HUDEP-2 (cell line): ENCODE data around the gene CLMP.
"Not testable (repeated sequence)": the region's sequence is repeated elsewhere in the genome, so short reads cannot be mapped to it uniquely, and the experiment has no call there.

Experiments
- DNase-seq, 76 experiments: peaks; one replicate each; lab custom pipeline; 2025; ENCODE audit not compliant: unreplicated experiment in 76 of 76; lab: John Stamatoyannopoulos, UW

The CLMP gene

DNA sequence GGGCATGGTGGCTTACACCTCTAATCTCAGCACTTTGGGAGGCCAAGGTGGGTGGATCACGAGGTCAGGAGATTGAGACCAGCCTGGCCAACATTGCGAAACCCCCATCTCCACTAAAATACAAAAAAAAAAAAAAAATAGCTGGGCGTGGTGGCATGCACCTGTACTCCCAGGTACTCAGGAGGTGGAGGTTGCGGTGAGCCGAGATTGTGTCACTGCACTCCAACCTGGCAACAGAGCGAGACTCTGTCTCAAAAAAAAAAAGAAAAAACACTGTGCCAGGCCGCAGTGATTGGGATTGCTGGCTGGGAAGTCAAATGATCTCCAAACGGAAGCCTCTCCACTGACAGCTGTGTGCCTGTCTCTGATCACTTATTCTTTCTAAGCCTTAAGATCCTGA, 104.9 kb downstream of the CLMP start:
- not testable (repeated sequence) for DNase-seq

DNA sequence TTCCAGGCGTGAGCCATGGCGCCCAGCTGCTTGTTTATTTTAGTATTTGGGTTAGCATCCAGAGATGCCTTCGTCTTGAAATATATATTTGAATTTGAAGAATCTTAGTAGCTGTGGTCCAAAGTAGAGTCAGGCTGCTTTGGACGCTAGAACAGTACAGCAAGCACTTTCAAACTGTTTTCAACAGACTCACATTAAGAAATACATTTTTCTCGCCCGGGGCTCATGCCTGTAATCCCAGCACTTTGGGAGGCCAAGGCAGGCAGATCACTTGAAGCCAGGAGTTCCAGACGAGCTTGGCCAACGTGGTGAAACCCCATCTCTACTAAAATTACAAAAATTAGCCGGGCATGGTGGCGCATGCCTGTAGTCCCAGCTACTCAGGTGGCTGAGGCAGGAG, 106.2 kb downstream of the CLMP start:
- not testable (repeated sequence) for DNase-seq

DNA sequence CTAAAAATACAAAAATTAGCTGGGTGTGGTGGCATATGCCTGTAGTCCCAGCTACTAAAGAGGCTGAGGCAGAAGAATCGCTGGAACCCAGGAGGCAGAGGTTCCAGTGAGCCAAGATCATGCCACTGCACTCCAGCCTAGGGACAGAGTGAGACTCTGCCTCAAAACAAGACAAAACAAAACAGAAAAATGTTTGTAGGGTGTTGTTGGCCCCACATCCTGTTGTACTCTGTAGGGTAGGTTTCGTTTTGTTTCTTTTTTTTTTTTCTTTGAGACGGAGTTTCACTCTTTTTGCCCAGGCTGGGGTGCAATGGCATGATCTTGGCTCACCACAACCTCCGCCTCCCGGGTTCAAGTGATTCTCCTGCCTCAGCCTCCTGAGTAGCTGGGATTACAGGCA, 107.4 kb downstream of the CLMP start:
- DNase-seq, result not testable (repeated sequence)

DNA sequence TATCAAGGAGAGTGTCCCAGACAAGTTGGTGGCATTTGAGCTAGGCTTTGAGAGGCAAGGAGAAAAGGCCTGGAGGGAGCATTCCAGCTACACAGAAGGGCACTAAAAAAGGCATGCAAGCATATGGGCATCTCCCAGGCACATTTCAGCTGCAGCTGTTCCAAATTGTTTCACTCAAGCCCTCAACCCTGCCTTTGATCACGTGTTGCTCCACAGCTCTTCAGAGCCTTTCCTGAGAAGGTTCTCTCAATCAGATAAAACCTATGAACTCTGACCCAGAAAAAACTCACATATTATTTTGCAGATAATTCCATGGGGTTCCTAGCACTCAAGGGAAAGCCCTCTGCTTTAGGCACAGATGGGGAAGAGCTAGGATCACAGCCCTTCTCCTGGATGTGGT, 108.7 kb downstream of the CLMP start:
- DNase-seq, result no peak

DNA sequence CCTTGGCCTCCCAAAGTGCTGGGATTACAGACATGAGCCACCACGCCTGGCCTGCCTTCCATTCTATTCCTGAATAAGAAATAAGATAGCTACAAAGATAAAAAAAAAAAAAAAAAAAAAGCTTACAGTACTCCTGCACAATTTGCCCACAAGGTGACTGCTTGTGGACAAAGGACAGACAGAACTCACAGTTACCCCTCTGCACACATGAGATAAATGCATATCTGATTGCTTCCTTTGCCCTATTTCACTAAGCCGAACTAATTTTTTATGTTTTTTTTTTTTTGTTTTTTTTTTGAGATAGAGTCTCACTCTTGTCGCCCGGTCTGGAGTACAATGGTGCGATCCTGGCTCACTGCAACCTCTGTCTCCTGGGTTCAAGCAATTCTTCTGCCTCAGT, 109.6 kb downstream of the CLMP start:
- DNase-seq, result peak in 3 of 76 experiments; percentile 1 to 19 (median 8)

DNA sequence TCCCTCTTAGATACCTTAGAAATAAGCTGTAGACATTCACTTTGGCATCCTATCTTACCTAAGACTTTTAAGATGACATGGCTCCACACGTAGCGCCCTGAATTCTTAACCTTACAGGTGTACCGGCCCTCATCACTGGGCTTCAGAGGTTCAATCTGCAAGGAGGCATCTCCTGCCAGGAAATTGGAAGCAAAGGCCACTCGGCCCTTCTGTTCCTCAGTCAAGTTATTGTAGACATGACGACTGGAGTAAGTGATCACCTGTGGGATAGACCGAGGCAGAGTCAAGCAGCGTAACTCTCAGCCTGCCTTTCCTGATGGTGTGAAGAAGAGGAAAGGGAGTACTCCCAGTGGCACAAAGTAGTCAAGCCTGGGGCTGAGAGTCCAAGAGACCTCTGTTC, 110.6 kb downstream of the CLMP start:
- no peak for DNase-seq

DNA sequence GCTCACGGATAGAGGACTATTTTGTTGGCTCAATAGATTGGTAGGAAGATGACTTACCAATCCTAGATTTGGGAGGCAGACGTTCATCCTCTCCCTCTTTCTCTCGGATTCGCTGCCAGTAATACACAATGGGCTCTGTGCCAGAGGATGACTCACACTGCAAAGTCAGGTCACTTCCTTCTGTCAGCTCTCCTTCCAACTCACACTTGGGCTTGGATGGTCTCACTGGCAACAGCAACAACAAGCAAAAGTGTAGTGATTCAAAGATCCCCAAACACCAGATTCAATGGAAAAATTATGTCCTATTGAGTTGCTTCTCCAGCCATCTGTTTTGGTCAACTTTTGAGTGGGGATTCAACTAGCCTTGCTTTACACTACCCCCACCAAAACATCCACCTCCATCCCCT, 111.4 kb downstream of the CLMP start:
- peak in 56 of 76 experiments; percentile 5 to 68 (median 34) for DNase-seq

DNA sequence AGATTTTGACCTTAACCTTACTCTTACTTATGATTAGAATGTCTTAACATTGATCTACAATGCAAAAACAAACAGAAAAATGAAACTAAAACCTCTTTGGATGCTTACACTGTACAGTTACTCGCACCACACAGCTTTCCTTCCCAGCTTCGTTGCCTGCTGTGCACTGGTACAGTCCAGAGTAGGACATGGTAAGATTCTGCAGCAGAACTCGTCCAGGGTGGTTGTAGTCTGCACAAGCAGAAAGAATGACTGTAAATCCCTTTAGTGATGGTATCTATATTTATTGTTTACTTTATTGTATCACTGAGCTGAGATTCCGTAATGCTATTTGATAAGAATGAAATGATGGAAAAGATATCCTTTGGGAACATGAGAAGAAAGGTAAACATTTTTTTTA, 112.1 kb downstream of the CLMP start:
- no peak for DNase-seq

DNA sequence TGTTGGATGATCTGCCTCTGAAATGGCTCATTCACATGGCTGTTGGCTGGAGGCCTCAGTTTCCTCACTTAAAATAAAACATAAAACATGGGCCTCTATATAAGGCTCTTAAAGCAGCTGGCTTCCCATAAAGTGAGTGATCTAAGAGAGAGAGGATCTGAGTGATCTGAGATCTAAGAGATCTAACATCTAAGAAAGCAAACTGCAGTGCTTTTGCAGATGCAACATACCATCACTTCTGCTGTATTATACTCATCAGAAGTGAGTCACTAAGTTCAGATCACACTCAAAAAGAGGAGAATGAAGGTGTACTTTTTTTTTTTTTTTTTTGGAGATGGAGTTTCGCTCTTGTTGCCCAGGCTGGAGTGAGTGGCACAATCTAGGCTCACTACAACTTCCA, 115.0 kb downstream of the CLMP start:
- DNase-seq, result no peak

DNA sequence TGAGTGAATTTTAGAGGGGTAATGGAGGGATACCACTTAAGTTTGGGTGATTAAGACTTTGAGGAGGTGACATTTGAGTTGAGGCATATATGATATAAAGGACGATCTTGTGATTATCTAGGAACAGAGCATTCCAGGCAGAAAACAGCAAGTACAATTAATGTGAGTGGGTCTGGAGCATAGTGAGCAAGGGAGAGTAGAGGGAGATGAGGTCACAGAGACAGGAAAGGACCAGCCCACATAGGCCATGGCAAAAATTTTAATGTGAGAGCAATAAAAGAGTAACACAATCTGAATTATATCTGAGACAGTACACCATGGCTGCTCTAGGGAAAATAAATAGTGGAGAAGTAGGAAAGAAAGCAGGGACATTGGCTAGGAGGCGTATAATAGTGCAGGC, 118.6 kb downstream of the CLMP start:
- no peak for DNase-seq

DNA sequence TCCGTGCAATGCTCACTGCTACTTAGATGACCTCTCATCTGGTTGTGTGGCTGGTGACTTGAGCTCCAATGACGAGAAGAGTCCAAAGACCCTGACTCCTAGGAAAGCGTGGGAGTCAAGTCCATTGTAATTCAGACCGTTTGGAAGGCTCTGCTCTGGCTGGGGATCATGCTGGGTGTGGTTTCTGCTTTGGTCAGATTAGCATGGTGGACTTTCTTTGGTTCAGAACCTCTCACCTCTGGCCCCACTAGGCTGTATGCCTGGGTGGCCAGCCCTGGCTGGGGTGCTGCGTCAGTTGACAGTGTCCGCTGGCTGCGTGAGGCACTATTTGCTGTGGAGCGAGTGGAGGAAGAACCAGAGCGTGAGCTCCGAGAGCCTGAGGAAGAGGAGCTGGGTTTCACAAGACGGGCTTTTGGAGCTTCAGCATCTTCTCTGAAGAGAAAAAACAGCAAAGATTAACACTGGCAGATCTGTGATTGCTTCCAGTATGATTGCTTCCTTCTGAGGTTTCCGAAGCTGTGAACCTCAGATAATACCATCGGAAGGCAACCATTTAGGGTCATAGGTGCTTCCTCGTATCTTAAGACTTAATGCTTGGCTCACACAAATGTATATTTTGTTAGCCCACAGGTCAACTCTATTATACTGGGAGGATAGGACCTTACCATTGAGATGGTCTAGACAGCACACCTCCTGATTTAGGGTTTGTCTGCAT, 121.5 kb downstream of the CLMP start:
- DNase-seq, result no peak

DNA sequence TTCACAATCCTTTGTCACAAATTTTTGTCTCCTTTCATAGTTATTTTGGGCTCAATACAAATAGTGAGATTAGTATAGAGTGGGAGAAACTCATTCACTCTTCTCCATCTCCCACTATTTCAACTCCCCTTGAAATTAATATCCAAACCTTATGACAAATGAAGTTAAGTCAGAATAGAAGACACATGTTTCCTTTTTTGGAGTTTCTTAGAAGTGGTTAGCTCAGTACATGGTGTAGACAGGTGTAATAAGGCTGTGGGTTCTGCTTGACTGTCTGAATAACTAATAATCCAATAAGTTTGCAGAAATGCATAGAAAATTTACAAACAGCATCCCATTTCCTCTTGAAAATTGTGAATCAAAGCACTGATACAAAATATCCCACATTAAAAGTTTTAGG, 122.3 kb downstream of the CLMP start:
- DNase-seq, result no peak

DNA sequence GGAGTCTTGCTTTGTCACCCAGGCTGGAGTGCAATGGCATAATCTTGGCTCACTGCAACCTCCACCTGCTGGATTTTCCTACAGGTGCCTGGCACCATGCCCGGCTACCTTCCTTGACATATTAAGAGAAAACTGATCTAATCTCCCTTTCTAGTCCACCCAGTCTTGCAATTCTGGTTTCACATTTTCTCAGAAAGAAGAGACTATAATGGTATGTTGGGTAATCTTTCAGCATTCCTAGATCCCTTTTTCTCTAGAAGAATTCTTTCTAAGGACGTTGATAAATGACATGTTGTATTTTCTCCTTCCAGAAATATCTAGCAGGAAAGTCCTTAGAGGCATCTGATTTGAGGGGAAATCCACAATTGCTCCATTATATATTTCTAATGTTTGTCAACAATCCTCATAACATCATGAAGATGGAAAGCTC, 122.7 kb downstream of the CLMP start:
- DNase-seq, result no peak

DNA sequence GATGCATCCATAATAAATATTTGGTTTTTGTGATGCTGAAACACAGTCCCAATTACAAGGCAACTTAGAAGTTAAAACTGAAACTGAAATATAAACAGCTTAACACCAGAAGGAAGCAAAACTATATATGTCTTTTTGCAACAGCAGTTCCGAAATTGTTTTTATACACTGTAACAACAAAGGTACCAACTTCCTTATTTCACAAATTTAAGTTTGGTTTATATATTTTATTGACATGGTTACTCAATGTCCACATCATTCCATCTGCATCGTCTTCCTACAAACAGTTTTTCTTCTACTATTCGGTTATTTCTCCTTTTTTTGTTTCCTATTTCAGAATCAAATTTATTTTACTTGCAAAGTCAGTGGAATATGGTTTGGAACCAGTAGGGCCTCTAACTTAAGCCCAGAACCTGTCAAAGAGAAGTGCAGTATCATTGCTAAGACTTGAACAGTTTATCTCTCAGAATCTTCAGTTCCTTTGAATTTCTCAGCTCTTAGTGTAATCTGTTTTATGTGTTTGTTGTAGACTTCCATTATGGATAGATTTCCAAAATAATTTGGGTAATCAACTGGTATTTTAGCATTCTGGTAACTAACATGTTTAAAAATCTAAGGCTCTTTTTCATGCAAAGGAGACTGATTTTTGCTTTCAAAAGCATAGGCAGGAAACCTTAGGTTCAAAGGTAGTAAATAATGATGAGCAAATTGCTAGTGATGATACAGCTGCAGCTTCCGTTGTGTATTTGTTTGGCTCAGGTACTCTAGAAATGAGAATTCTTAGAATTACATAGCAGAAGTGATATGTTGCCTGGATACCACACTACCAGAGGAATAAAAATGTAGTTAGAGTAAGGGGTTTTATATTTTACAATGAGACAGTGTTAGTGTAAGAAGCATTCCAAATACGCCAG, 124.9 kb downstream of the CLMP start:
- no peak for DNase-seq

DNA sequence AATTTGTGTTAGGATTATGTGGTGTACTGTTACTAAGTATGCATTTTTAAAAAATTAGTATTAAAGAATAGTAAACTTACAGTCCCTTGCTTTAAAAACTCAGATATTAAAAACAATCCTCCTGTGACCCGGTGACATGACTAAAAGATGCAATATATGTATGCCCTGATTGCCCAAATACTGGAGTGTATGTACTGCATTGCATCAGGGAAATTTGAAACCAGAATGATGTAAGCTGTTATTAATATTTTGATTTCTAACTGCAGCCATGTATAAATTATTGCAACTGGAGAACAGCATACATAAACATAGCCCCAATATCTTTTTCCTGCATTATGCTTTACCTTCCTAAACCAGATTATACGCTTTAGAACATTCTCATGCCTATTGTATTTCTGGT, 129.4 kb downstream of the CLMP start:
- DNase-seq, result no peak

DNA sequence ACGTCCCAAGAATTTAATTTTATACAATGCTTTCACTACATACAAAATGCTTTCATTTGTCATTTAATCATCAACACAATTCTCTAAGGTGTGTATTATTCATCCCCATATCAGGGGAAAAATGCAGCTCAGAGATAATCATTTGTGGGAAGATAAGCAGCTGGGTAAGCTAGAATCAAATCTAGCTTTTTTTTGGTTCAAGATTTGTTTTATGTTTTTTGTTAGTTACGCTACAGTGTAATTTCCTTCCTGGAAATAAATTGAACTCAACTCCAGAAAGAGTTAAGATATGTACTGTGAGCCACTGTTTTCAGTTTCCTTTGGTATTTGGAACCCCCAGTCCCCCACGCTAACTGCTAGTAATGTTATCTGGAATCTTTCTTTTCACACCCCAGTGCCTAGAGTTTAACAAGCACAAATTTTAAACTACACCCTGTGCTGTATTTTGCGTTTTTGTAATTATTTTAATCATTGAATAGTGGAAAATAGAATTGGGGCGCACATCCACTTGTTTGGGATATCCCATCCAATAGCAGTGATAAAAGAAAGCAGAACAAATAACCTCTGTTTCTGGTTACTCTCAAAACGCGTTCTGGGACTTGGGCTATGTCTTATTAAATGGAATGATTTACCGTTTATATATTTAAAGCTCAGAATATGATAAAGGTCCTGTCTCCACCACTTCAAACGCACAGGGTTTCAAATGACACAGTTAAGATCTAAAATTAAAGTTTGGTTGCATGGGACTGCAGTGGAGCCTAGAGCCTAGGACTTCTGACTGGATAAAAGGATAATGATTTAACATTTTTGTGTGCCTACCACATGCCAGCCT, 131.0 kb downstream of the CLMP start:
- DNase-seq, result peak in 1 of 76 experiments; percentile 12

DNA sequence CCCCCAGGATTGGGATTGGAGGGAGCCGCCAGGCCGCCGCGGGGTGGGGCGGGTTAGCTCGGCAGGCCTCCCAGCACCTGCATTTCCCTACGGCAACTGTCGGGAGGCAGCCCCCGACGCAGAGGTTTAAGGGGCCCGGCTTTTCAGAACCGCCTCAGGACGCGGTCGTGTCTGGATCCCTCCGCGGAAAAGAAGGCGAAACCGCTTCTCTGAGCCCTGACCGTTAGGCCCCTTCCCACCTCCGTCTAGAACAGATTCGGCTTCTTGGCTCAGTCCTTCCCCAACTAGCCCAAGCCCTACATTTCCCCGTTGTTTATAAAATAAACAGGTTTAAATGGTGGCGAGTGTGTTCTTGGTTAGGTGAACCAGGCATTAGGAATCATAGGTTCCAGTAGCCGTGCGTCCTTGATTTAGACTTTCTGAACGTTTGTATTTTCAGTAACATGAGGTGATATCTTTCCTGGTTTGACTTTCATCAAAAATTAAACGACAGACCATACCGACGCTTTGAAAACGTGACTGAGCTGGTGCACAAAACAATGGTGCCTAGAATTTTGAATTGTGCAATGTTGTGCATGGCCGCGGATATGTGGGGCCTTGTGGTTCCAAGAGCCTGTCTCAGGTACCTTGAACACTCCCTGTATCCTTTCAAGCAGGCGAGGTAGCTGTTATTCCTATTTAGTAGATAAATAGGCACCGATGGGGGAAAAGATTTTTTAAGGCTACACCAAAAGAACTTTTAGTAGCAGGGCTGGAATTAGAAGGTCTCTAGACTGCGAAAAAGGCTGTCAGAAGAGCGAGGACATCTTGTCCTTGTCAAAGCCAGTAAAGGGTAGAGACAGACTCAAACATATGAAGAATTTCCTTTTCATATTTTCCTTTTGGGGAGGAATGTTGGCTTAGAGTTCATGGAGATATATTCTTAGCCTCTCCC, 131.9 kb downstream of the CLMP start:
- DNase-seq, result peak in 27 of 76 experiments; percentile 15 to 73 (median 33)

DNA sequence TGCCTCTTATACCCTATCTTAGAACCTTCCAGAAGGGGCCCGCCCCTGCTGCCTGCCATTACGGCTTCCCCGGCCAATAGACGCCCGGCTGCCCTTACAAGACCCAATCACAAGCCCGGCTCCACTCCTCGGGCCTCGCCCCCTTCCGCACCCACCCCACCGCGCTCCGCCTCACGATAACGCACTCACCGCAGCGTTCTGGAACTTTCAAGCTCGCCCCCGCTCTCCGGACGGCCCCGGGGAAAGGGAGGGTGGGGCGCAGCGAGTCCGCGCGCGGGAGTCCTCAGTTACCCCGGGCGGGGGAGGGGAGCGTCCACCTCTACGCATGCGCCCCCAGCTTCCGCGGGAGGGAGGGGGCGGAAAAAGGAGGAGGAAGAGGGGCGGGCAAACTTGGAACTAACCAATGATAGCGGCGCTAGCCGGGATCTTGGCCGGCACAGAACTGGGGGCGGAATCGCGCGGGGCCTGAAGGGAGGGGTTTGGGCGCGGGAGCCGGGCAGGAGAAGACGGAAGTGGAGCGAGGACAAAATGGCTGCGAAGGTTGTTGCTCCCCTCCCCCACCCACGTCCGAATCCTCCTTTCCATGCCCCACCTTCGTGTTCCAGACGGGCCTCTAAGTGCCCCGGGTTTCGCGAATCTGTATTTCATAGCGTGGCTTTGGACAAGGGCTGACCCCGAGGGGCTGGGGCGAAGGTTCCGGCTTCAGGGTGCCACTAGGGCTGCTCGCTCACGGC, 132.7 kb downstream of the CLMP start:
- DNase-seq, result peak; percentile 68 to 100 (median 98)
